Measurements from ENCODE around the gene SGTA.
"Not testable (repeated sequence)": the region's sequence is repeated elsewhere in the genome, so short reads cannot be mapped to it uniquely, and the experiment has no call there.

DNA sequence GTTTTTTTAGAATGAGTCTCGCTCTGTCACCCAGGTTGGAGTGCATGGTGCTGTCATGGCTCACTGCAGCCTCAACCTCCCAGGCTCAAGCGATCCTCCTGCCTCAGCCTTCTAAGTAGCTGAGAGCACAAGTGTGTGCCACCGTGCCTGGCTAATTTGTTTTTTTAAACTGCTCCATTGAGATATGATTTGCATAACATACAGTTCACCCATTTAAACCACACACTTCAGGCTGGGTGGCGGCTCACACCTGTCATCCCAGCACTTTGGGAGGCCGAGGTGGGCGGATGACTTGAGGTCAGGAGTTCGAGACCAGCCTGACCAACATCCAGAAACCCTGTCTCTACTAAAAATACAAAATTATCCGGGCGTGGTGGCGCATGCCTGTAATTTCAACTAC lies 9.6 kb upstream of the SGTA start:
- TF ChIP-seq, protein P1, sequence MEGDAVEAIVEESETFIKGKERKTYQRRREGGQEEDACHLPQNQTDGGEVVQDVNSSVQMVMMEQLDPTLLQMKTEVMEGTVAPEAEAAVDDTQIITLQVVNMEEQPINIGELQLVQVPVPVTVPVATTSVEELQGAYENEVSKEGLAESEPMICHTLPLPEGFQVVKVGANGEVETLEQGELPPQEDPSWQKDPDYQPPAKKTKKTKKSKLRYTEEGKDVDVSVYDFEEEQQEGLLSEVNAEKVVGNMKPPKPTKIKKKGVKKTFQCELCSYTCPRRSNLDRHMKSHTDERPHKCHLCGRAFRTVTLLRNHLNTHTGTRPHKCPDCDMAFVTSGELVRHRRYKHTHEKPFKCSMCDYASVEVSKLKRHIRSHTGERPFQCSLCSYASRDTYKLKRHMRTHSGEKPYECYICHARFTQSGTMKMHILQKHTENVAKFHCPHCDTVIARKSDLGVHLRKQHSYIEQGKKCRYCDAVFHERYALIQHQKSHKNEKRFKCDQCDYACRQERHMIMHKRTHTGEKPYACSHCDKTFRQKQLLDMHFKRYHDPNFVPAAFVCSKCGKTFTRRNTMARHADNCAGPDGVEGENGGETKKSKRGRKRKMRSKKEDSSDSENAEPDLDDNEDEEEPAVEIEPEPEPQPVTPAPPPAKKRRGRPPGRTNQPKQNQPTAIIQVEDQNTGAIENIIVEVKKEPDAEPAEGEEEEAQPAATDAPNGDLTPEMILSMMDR (IDR thresholded peaks at IDR 0.05; ENCODE audit: insufficient read depth, low read length, poor library complexity, severe bottlenecking): not testable (repeated sequence)
- not testable (repeated sequence) for TF ChIP-seq EZH2phosphoT487 (conservative IDR thresholded peaks at IDR 0.05; ENCODE audit: low read length)

All from SU-DHL-6 (cell line).